ENCODE data around the gene PGAP3.

- TF ChIP-seq CTCF (IDR thresholded peaks at IDR 0.05) (no peak), POLR2A (IDR thresholded peaks at IDR 0.05) (no peak)
These were observed 54.2 kb downstream of the PGAP3 start for GRCh38 chr17:39633570-39634183.
